HEK293 (cell line): ENCODE measurements around the gene SYT6.

Source experiments
- CTCF ChIA-PET: fragments of 350-600 bp; formaldehyde crosslinking; extraction: SDS; loops from one replicate; lab custom pipeline; 2021; ENCODE audit warnings: antibody characterized with exemption; lab: Yijun Ruan, JAX
- POLR2A ChIA-PET: fragments of 300-600 bp; formaldehyde crosslinking; extraction: SDS; loops from one replicate; lab custom pipeline; 2020; ENCODE audit warnings: antibody characterized with exemption, inconsistent platforms; lab: Yijun Ruan, JAX
- H3K27ac ChIP-seq: fragments of 200-500 bp; sonication (Bioruptor generic); 2 replicates; pipeline ENCODE4 v1.5.1; 2014; ENCODE audit warnings: low read depth, low read length, control low read depth, inconsistent platforms; ENCODE audit errors: extremely low read depth
- H3K36me3 ChIP-seq, 2 experiments: fragments of 200-500 bp in 1 of 2; sonication (Bioruptor generic) in 1 of 2; 1 replicate in 1 of 2; 2 replicates in 1 of 2; pipeline ENCODE4 v1.5.1; 2014 to 2017; ENCODE audit warnings: inconsistent platforms in 2 of 2, low read length in 2 of 2; ENCODE audit not compliant: control insufficient read depth in 2 of 2, insufficient read depth in 1 of 2
- H3K4me1 ChIP-seq: fragments of 200-500 bp; sonication (Bioruptor generic); 2 replicates; pipeline ENCODE4 v1.5.1; 2014; ENCODE audit warnings: mild to moderate bottlenecking, low read length, inconsistent platforms; ENCODE audit not compliant: control insufficient read depth, insufficient read depth
- H3K4me3 ChIP-seq: 2 replicates; pipeline ENCODE4 v1.5.1; 2011; ENCODE audit warnings: low read depth, mild to moderate bottlenecking, control low read depth, low read length, moderate library complexity
- H3K9me3 ChIP-seq: fragments of 200-500 bp; sonication (Bioruptor generic); 2 replicates; pipeline ENCODE4 v1.5.1; 2014; ENCODE audit warnings: low read depth, low read length, inconsistent platforms; ENCODE audit not compliant: control insufficient read depth, insufficient read depth
- BCL11A ChIP-seq: fragments of 450-650 bp; formaldehyde crosslinking; IDR thresholded peaks from 2 replicates; pipeline ENCODE4 v1.5.1; 2016; ENCODE audit warnings: low read depth, missing biosample characterization, missing genetic modification characterization
- BCL11B ChIP-seq: fragments of 450-650 bp; formaldehyde crosslinking; IDR thresholded peaks from 2 replicates; pipeline ENCODE4 v1.5.1; 2016; ENCODE audit warnings: low read depth, missing biosample characterization, missing genetic modification characterization
- BCL6B ChIP-seq: fragments of 450-650 bp; formaldehyde crosslinking; IDR thresholded peaks from 2 replicates; pipeline ENCODE4 v1.5.1; 2017; ENCODE audit warnings: missing biosample characterization, missing genetic modification characterization
- FEZF1 ChIP-seq: fragments of 450-650 bp; formaldehyde crosslinking; IDR thresholded peaks from 2 replicates; pipeline ENCODE4 v1.5.1; 2016; ENCODE audit warnings: missing biosample characterization, missing genetic modification characterization
- GFI1B ChIP-seq: fragments of 450-650 bp; formaldehyde crosslinking; IDR thresholded peaks from 2 replicates; pipeline ENCODE4 v1.5.1; 2016; ENCODE audit warnings: missing biosample characterization, missing genetic modification characterization
- HOXC10 ChIP-seq: sonication (generic); formaldehyde crosslinking; IDR thresholded peaks from 2 replicates; pipeline ENCODE4 v1.8.1; 2023; ENCODE audit warnings: mild to moderate bottlenecking, missing genetic modification reagents
- SCRT1 ChIP-seq: fragments of 450-650 bp; formaldehyde crosslinking; IDR thresholded peaks from 2 replicates; pipeline ENCODE4 v1.5.1; 2016; ENCODE audit warnings: missing biosample characterization, missing genetic modification characterization, borderline replicate concordance
- TCF7L2 ChIP-seq: IDR thresholded peaks from 2 replicates; pipeline ENCODE4 v1.6.1; 2011; ENCODE audit warnings: low read depth, mild to moderate bottlenecking, inconsistent platforms, low read length, moderate library complexity, borderline replicate concordance
- TRIM28 ChIP-seq: IDR thresholded peaks from 2 replicates; pipeline ENCODE4 v1.6.1; 2011; ENCODE audit warnings: low read length, control low read depth, borderline replicate concordance
- ZNF341 ChIP-seq: fragments of 450-650 bp; formaldehyde crosslinking; IDR thresholded peaks from 2 replicates; pipeline ENCODE4; 2016; ENCODE audit warnings: low read depth, missing biosample characterization, missing genetic modification characterization
- ZNF398 ChIP-seq: fragments of 450-650 bp; formaldehyde crosslinking; IDR thresholded peaks from 2 replicates; pipeline ENCODE4 v1.5.1; 2017; ENCODE audit warnings: missing biosample characterization, missing genetic modification characterization
- ZNF623 ChIP-seq: fragments of 450-650 bp; formaldehyde crosslinking; IDR thresholded peaks from 2 replicates; pipeline ENCODE4 v1.5.1; 2016; ENCODE audit warnings: missing biosample characterization, missing genetic modification characterization
- ZNF645 ChIP-seq: fragments of 450-650 bp; formaldehyde crosslinking; IDR thresholded peaks from 2 replicates; pipeline ENCODE4; 2016; ENCODE audit warnings: missing biosample characterization, missing genetic modification characterization
- ZNF843 ChIP-seq: fragments of 450-650 bp; formaldehyde crosslinking; IDR thresholded peaks from 2 replicates; pipeline ENCODE4 v1.5.1; 2016; ENCODE audit warnings: missing biosample characterization, missing genetic modification characterization

SYT6 gene

GRCh38 chr1:114048232-114048631, 105.4 kb downstream of the SYT6 start:
- H3K4me3 ChIP-seq, result no peak overlapping the region
- ChIA-PET CTCF (no interaction called here), POLR2A (no interaction called here)
- H3K36me3 ChIP-seq, result no peaks in the 10 kb centered on the region
- no peaks in the 10 kb centered on the region for H3K9me3 ChIP-seq
- H3K27ac ChIP-seq, result no peak overlapping the region
- peaks cover 5% of the 10 kb centered on the region; the same call in 1 of the 2 replicates for H3K4me1 ChIP-seq
- TF ChIP-seq GFI1B (no peak), SCRT1 (no peak), HOXC10 (CRISPR knock-in tag) (no peak)

- H3K4me1 ChIP-seq, result peaks cover 5% of the 10 kb centered on the region; the same call in 1 of the 2 replicates
- no peaks in the 10 kb centered on the region for H3K9me3 ChIP-seq
- no peaks in the 10 kb centered on the region for H3K36me3 ChIP-seq
- H3K4me3 ChIP-seq, result no peak overlapping the region
- ChIA-PET POLR2A (no interaction called here), CTCF (no interaction called here)
- H3K27ac ChIP-seq, result no peak overlapping the region
- peak; percentile 67 for TF ChIP-seq ZNF341
- no peak for TF ChIP-seq BCL11B (tag by site-specific recombination)
- TF ChIP-seq ZNF398 (tag by site-specific recombination), result 0 out of 2 replicates have a peak, but pooled peaks have one; percentile 13
These were observed 110.1 kb downstream of the SYT6 start for GRCh38 chr1:114043548-114043947.

- H3K4me1 ChIP-seq, result peaks cover 5% of the 10 kb centered on the region; the same call in 1 of the 2 replicates
These were observed 110.6 kb downstream of the SYT6 start for GRCh38 chr1:114043054-114043453.

More at GRCh38 chr1:114043054-114043453, 110.6 kb downstream of the SYT6 start:
- TF ChIP-seq ZNF843 (peak; percentile 64; the same call in 1 of the 2 replicates), TRIM28 (peak; percentile 75; the same call in 1 of the 2 replicates), BCL6B (tag by site-specific recombination) (peak; percentile 84), TCF7L2 (peak; percentile 49; the same call in 1 of the 2 replicates), FEZF1 (tag by site-specific recombination) (peak; percentile 82), ZNF645 (no peak), ZNF623 (tag by site-specific recombination) (no peak), BCL11A (no peak)
- TF ChIP-seq, all 188 proteins: peak for 5
- H3K27ac ChIP-seq, result no peak overlapping the region
- H3K36me3 ChIP-seq, result no peaks in the 10 kb centered on the region
- H3K4me3 ChIP-seq, result no peak overlapping the region
- ChIA-PET CTCF (interaction anchor here (0.6 kb wide), 1 partner anchor 176 kb away, joined by 3 read pairs; no protein-coding TSS in a partner anchor), POLR2A (no interaction called here)
- no peaks in the 10 kb centered on the region for H3K9me3 ChIP-seq
